HepG2 (cell line): ENCODE data around the gene KIAA1958. TPM values are rescaled to one million over a fixed set of nuclear protein-coding genes. Genes with fewer than 3 reads are reported as not detected.

ENCODE experiments used
- AKAP8 ChIP-seq: sonication (generic); formaldehyde crosslinking; IDR thresholded peaks from 2 replicates; pipeline ENCODE4 v1.5.1; 2020; ENCODE audit warnings: mild to moderate bottlenecking, missing genetic modification reagents
- ATF7-NPFF ChIP-seq: sonication (generic); formaldehyde crosslinking; IDR thresholded peaks from 2 replicates; pipeline ENCODE4 v1.8.1; 2023; ENCODE audit warnings: mild to moderate bottlenecking, low read depth, missing genetic modification reagents, moderate library complexity
- CBFB ChIP-seq: sonication (generic); formaldehyde crosslinking; IDR thresholded peaks from 2 replicates; pipeline ENCODE4 v1.4.0; 2020; ENCODE audit warnings: missing genetic modification reagents
- CCDC6 ChIP-seq: sonication (generic); formaldehyde crosslinking; IDR thresholded peaks from 2 replicates; pipeline ENCODE4 v1.8.1; 2022; ENCODE audit warnings: mild to moderate bottlenecking, missing genetic modification reagents, moderate library complexity
- CEBPB ChIP-seq: IDR thresholded peaks from 2 replicates; pipeline ENCODE4 v1.6.1; 2011; ENCODE audit warnings: low read depth, low read length, improper control_type of control experiment, borderline replicate concordance
- DMAP1 ChIP-seq: IDR thresholded peaks from 2 replicates; pipeline ENCODE4 v1.6.1; 2016
- DPF2 ChIP-seq: sonication (generic); formaldehyde crosslinking; IDR thresholded peaks from 2 replicates; pipeline ENCODE4 v1.4.0; 2020; ENCODE audit warnings: mild to moderate bottlenecking, low read depth, missing genetic modification reagents, borderline replicate concordance
- GABPB1 ChIP-seq: IDR thresholded peaks from 2 replicates; pipeline ENCODE4 v1.6.1; 2016; ENCODE audit warnings: mild to moderate bottlenecking, missing genetic modification reagents, moderate library complexity, missing compliant biosample characterization
- GATAD2A ChIP-seq: IDR thresholded peaks from 2 replicates; pipeline ENCODE4 v1.6.1; 2016
- HDAC6 ChIP-seq: fragments of 200-600 bp; sonication (generic); IDR thresholded peaks from 2 replicates; pipeline ENCODE4 v1.7.0; 2017; ENCODE audit warnings: mild to moderate bottlenecking, antibody characterized with exemption, low read length, low read depth
- ISL2 ChIP-seq: sonication (generic); formaldehyde crosslinking; IDR thresholded peaks from 2 replicates; pipeline ENCODE4 v1.5.0; 2020; ENCODE audit warnings: missing genetic modification reagents
- NFE2L2 ChIP-seq: fragments of 150-350 bp; IDR thresholded peaks from 2 replicates; pipeline ENCODE4 v1.6.1; 2014; ENCODE audit warnings: low read length
- NFIC ChIP-seq: IDR thresholded peaks from 2 replicates; pipeline ENCODE4 v1.6.1; 2012; ENCODE audit warnings: mild to moderate bottlenecking, low read length, inconsistent platforms
- NFKBIZ ChIP-seq: IDR thresholded peaks from 2 replicates; pipeline ENCODE4 v1.6.1; 2018; ENCODE audit warnings: missing genetic modification reagents, missing compliant biosample characterization
- NR2F2 ChIP-seq: IDR thresholded peaks from 2 replicates; pipeline ENCODE4 v1.6.1; 2012; ENCODE audit warnings: low read depth, inconsistent platforms, borderline replicate concordance
- PAX8 ChIP-seq: sonication (generic); formaldehyde crosslinking; IDR thresholded peaks from 2 replicates; pipeline ENCODE4 v1.8.0; 2022; ENCODE audit warnings: mild to moderate bottlenecking, missing genetic modification reagents, borderline replicate concordance
- RARA ChIP-seq: IDR thresholded peaks from 2 replicates; pipeline ENCODE4 v1.6.1; 2016; ENCODE audit warnings: missing genetic modification reagents, missing compliant biosample characterization
- REXO4 ChIP-seq: sonication (generic); formaldehyde crosslinking; IDR thresholded peaks from 2 replicates; pipeline ENCODE4 v1.8.0; 2022; ENCODE audit warnings: missing genetic modification reagents, mild to moderate bottlenecking, borderline replicate concordance
- SALL1 ChIP-seq: sonication (generic); formaldehyde crosslinking; IDR thresholded peaks from 2 replicates; pipeline ENCODE4 v1.8.0; 2022; ENCODE audit warnings: mild to moderate bottlenecking, missing genetic modification reagents
- TARDBP ChIP-seq: sonication (generic); formaldehyde crosslinking; IDR thresholded peaks from 2 replicates; pipeline ENCODE4 v1.8.0; 2022; ENCODE audit warnings: mild to moderate bottlenecking, missing genetic modification reagents
- TCF7 ChIP-seq: sonication (generic); IDR thresholded peaks from 2 replicates; pipeline ENCODE4 v1.6.1; 2016; ENCODE audit warnings: antibody characterized with exemption, low read depth
- TGIF2 ChIP-seq: IDR thresholded peaks from 2 replicates; pipeline ENCODE4 v1.6.1; 2016; ENCODE audit warnings: control low read depth, missing compliant biosample characterization
- ZBTB21 ChIP-seq: sonication (generic); formaldehyde crosslinking; IDR thresholded peaks from 2 replicates; pipeline ENCODE4 v1.4.0; 2020; ENCODE audit warnings: missing genetic modification reagents
- ZNF10 ChIP-seq: sonication (generic); formaldehyde crosslinking; IDR thresholded peaks from 2 replicates; pipeline ENCODE4 v1.4.0; 2020; ENCODE audit warnings: mild to moderate bottlenecking, low read depth, missing genetic modification reagents, borderline replicate concordance
- ZNF20 ChIP-seq: sonication (generic); formaldehyde crosslinking; IDR thresholded peaks from 2 replicates; pipeline ENCODE4 v1.4.0; 2020; ENCODE audit warnings: mild to moderate bottlenecking, moderate library complexity, missing genetic modification reagents
- ZNF264 ChIP-seq: sonication (generic); formaldehyde crosslinking; IDR thresholded peaks from 2 replicates; pipeline ENCODE4 v1.4.0; 2020; ENCODE audit warnings: missing genetic modification reagents
- ZNF557 ChIP-seq: sonication (generic); formaldehyde crosslinking; IDR thresholded peaks from 2 replicates; pipeline ENCODE4 v1.4.0; 2020; ENCODE audit warnings: missing genetic modification reagents
- ZNF674 ChIP-seq: sonication (generic); formaldehyde crosslinking; IDR thresholded peaks from 2 replicates; pipeline ENCODE4 v1.5.0; 2020; ENCODE audit warnings: low read depth, mild to moderate bottlenecking, missing genetic modification reagents
- ZNF776 ChIP-seq: sonication (generic); formaldehyde crosslinking; IDR thresholded peaks from 2 replicates; pipeline ENCODE4 v1.4.0; 2020; ENCODE audit warnings: mild to moderate bottlenecking, missing genetic modification reagents
- ZSCAN12 ChIP-seq: sonication (generic); formaldehyde crosslinking; IDR thresholded peaks from 2 replicates; pipeline ENCODE4 v1.9.0; 2021; ENCODE audit warnings: mild to moderate bottlenecking, missing genetic modification reagents
- ZSCAN25 ChIP-seq: sonication (generic); formaldehyde crosslinking; IDR thresholded peaks from 2 replicates; pipeline ENCODE4 v1.8.0; 2022; ENCODE audit warnings: mild to moderate bottlenecking, missing genetic modification reagents
- polyA plus RNA-seq, 8 experiments: library from polyadenylated mRNA; depleted of rRNA in 3 of 8; stranded (reverse) in 7 of 8; unstranded in 1 of 8; fragments of >200 nt; fragmentation: Illumina TruSeq in 4 of 8; extraction: Trizol in 4 of 8; gene quantifications; 2 replicates each; pipeline versions ENCODE4 v1.2.1 to v1.2.3, GENCODE V29; 2011 to 2016; ENCODE audit warnings: low read depth in 4 of 8, missing spikeins in 1 of 8, mixed read lengths in 1 of 8; ENCODE audit not compliant: insufficient read depth in 1 of 8
- total RNA-seq, 5 experiments: library from RNA; depleted of rRNA; stranded (reverse); fragments of >200 nt; fragmentation: Illumina TruSeq; extraction: Trizol; gene quantifications; 2 replicates each; pipeline ENCODE4 v1.2.3, GENCODE V29; 2016; ENCODE audit warnings: low read depth in 1 of 5
- TF ChIP-seq, protein P1 (sequence below): IDR thresholded peaks from 2 replicates; pipeline ENCODE4 v1.6.1; 2016; ENCODE audit warnings: low read depth

KIAA1958 gene
- total and polyA plus RNA-seq, 2 of the 13 experiments (the other 11 are each of a cell fraction or from before 2014, with no cell fraction given), result 8.5 to 10.3 TPM

DNA sequence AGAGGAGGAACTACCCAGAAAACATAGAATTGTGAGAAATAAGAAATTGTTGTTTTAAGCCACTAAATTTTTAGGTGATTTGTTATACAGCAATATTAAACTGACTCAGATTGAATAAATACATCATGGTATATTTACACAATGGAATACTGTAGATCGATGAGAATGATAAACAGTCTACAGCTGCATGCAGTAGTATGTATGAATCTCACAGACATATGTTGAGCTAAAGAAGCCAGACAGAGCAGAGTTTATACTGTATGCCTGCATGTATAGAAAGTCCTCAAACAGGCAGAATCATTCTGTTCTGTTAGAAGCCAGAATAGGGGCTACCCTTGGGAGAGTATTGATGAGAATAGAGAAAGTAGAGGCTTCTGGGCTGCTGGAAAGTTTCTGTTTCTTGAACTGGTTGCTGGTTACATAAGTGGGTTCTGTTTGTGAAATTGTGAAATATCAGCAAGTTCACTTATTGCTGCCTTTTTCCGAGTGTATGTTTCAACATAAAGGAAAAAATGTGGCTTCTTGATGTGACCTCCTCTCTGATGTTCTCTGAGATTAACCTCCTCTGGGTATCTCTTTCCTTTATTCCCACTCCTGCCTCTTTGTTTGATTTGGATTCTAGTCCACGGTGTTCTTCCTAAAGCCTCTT is 9.6 kb downstream of the KIAA1958 start (continued):
- TF ChIP-seq PAX8, result no peak
- no peak for TF ChIP-seq ZNF674 (CRISPR knock-in tag)
- TF ChIP-seq ATF7-NPFF (CRISPR knock-in tag), result no peak
- TF ChIP-seq GABPB1 (CRISPR knock-in tag), result no peak
- TF ChIP-seq RARA (CRISPR knock-in tag), result peak; percentile 68
- TF ChIP-seq ISL2 (CRISPR knock-in tag), result peak; percentile 90
- TF ChIP-seq ZBTB21, result no peak
- TF ChIP-seq SALL1, result peak; percentile 21; the same call in 1 of the 2 replicates
- no peak for TF ChIP-seq NFKBIZ (CRISPR knock-in tag)
- no peak for TF ChIP-seq CBFB (CRISPR knock-in tag)
- TF ChIP-seq AKAP8 (CRISPR knock-in tag), result no peak
- TF ChIP-seq NFIC, result peak; percentile 78
- peak; percentile 89 for TF ChIP-seq GATAD2A (CRISPR knock-in tag)
- TF ChIP-seq ZSCAN25 (CRISPR knock-in tag), result no peak
- TF ChIP-seq DPF2 (CRISPR knock-in tag), result 0 out of 2 replicates have a peak, but pooled peaks have one; percentile 56
- no peak for TF ChIP-seq NFE2L2
- TF ChIP-seq ZNF776 (CRISPR knock-in tag), result no peak
- TF ChIP-seq ZNF557 (CRISPR knock-in tag), result no peak
- no peak for TF ChIP-seq CCDC6
- no peak for TF ChIP-seq ZNF20 (CRISPR knock-in tag)
- peak; percentile 71 for TF ChIP-seq NR2F2
- TF ChIP-seq CEBPB, result peak; percentile 94
- 0 out of 2 replicates have a peak, but pooled peaks have one; percentile 23 for TF ChIP-seq DMAP1
- TF ChIP-seq REXO4, result no peak
- no peak for TF ChIP-seq TARDBP (CRISPR knock-in tag)
- peak; percentile 72 for TF ChIP-seq TCF7
- TF ChIP-seq TGIF2 (CRISPR knock-in tag), result 0 out of 2 replicates have a peak, but pooled peaks have one; percentile 42
- TF ChIP-seq, protein P1, sequence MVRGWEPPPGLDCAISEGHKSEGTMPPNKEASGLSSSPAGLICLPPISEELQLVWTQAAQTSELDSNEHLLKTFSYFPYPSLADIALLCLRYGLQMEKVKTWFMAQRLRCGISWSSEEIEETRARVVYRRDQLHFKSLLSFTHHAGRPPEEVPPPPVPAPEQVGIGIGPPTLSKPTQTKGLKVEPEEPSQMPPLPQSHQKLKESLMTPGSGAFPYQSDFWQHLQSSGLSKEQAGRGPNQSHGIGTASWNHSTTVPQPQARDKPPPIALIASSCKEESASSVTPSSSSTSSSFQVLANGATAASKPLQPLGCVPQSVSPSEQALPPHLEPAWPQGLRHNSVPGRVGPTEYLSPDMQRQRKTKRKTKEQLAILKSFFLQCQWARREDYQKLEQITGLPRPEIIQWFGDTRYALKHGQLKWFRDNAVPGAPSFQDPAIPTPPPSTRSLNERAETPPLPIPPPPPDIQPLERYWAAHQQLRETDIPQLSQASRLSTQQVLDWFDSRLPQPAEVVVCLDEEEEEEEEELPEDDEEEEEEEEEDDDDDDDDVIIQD (CRISPR knock-in tag), result peak; percentile 38; the same call in 1 of the 2 replicates
- TF ChIP-seq ZSCAN12, result no peak
- no peak for TF ChIP-seq HDAC6
- TF ChIP-seq ZNF10 (CRISPR knock-in tag), result no peak
- 0 out of 2 replicates have a peak, but pooled peaks have one; percentile 17 for TF ChIP-seq ZNF264 (CRISPR knock-in tag)
